ENCODE results near the gene FCRLA. TPM values are rescaled to one million over a fixed set of nuclear protein-coding genes. Genes with fewer than 3 reads are reported as not detected.
"Not testable (repeated sequence)": the region's sequence is repeated elsewhere in the genome, so short reads cannot be mapped to it uniquely, and the experiment has no call there.

The FCRLA gene
- total RNA-seq, 3 donors from 2014 or later, result 0.41 to 0.49 TPM; not detected in 1

DNA sequence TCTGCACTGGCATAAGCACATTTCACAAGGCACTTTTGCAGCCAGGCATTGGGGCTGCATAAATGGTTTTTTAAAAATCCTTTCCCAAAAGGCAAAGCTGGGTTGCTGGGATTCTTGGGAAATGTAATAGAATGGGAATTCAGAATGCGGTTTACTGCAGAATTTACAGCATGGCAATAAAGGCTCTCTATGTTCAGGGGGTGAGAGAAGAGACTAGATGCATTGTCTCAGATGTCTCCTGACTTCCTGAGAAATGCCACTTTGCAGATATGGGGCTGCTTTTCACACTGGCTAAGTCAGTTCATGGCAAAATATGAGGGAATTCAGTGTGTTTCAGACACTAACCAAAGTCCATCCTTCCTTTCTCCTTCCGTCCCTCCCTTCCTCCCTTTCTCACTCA is 30.6 kb upstream of the FCRLA start:
- Histone ChIP-seq H3K36me3 (ENCODE audit: low read depth) (no peaks in the 10 kb centered on the region), H3K4me1 (ENCODE audit: low read depth) (no peaks in the 10 kb centered on the region), H3K9me3 (no peaks in the 10 kb centered on the region), H3K4me3 (no peak overlapping the region)
- DNase-seq (no peak), ATAC-seq (no peak)
- TF ChIP-seq, protein P1, sequence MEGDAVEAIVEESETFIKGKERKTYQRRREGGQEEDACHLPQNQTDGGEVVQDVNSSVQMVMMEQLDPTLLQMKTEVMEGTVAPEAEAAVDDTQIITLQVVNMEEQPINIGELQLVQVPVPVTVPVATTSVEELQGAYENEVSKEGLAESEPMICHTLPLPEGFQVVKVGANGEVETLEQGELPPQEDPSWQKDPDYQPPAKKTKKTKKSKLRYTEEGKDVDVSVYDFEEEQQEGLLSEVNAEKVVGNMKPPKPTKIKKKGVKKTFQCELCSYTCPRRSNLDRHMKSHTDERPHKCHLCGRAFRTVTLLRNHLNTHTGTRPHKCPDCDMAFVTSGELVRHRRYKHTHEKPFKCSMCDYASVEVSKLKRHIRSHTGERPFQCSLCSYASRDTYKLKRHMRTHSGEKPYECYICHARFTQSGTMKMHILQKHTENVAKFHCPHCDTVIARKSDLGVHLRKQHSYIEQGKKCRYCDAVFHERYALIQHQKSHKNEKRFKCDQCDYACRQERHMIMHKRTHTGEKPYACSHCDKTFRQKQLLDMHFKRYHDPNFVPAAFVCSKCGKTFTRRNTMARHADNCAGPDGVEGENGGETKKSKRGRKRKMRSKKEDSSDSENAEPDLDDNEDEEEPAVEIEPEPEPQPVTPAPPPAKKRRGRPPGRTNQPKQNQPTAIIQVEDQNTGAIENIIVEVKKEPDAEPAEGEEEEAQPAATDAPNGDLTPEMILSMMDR (IDR thresholded peaks at IDR 0.05), result no peak
- intact Hi-C loops (cut with DNase I, micrococcal nuclease), result no loop called here

DNA sequence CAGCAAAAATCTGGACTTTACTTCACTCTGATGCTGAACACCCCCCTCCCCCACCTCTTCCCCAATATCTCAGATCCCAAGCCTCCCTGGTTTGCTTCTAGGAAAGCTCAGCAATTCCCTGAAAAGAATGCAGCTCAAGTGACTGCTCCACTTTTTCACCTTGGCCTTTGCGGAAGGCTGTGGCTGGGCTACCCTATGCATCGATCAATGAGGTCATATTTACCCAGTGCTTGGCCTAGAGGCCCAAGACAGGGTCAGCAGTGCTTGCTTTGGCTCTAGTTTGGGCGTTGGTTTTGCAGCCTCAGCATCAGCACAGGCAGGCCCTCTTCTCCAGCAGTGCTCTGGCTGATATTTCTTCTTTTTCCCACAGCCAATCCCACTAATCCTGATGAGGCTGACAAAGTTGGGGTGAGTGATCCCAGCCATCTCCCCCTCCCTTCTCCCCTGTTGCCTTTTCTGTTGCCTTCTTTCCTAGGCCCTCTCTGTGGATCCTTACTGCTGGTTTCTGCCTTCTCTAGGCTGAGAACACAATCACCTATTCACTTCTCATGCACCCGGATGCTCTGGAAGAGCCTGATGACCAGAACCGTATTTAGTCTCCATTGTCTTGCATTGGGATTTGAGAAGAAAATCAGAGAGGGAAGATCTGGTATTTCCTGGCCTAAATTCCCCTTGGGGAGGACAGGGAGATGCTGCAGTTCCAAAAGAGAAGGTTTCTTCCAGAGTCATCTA is 29.9 kb upstream of the FCRLA start:
- Histone ChIP-seq H3K9me3 (no peaks in the 10 kb centered on the region), H3K4me3 (no peak overlapping the region), H3K36me3 (ENCODE audit: low read depth) (no peaks in the 10 kb centered on the region), H3K4me1 (ENCODE audit: low read depth) (no peaks in the 10 kb centered on the region)
- DNase-seq, result no peak
- intact Hi-C loops (cut with DNase I, micrococcal nuclease), result no loop called here
- TF ChIP-seq, protein P1 (IDR thresholded peaks at IDR 0.05), result no peak
- ATAC-seq, result no peak

DNA sequence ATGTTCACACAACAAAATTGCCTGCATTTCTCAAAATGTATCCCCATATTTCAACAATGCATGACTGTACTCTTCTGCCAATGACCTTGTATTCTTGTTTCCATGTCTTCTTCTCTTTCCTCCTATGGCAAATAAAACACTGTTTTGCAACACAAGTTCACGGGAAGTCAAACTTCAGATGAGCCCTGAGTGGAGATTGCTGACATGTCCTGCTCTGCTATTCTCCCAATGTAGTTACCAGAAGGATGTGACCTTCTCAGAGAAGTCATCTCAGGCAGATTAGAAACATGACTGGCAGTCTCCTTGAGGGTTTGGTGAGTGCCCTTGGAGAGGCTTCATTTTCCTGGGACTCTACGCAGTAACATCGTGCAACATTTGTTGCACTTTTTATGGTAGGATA is 28.5 kb upstream of the FCRLA start:
- intact Hi-C loops (cut with DNase I, micrococcal nuclease), result no loop called here
- H3K9me3 ChIP-seq, result no peaks in the 10 kb centered on the region
- DNase-seq, result no peak
- no peak overlapping the region for H3K4me3 ChIP-seq
- no peaks in the 10 kb centered on the region for H3K36me3 ChIP-seq (ENCODE audit: low read depth)
- ATAC-seq, result no peak
- no peaks in the 10 kb centered on the region for H3K4me1 ChIP-seq (ENCODE audit: low read depth)
- TF ChIP-seq, protein P1 (IDR thresholded peaks at IDR 0.05), result no peak

DNA sequence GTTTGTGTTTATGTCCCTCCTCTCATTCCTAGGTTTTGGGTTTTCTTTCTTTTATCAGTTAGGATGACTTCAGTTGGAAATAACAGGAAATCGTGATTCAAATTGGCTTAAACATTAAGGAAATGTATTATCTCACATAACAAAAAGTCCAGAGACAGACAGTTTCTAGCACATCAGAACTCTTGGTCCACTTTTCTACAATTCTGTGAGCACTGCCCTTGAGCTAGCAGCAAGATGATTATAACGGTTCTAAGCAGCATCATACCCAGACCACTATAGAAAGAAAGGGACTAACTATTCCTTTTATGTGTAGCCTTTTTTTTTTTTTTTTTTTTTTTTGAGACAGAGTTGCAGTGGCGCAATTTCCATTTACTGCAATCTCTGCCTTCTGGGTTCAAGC is 25.1 kb upstream of the FCRLA start:
- no peaks in the 10 kb centered on the region for H3K36me3 ChIP-seq (ENCODE audit: low read depth)
- TF ChIP-seq, protein P1 (IDR thresholded peaks at IDR 0.05), result no peak
- intact Hi-C loops (cut with DNase I, micrococcal nuclease), result no loop called here
- no peaks in the 10 kb centered on the region for H3K4me1 ChIP-seq (ENCODE audit: low read depth)
- ATAC-seq (no peak), DNase-seq (no peak)
- no peaks in the 10 kb centered on the region for H3K9me3 ChIP-seq
- no peak overlapping the region for H3K4me3 ChIP-seq

DNA sequence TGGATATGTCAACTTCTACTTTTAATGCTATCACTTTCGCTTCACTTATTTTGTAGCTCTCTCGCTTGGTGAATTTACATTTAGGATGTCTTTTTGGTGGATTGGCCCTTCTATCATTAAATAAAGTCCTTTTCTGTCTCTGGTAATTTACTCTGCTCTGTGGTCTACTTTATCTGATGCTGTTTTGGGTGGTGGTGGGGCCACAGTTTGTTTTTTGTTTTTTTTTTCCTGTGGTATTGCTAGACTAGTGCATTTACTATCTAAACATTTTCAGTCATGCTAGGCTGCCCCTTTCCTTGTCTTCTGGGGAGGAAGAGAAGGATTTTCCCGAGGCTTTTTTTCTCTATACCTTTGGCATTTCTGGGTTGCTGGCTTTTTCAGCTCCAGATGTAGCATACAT is 18.1 kb upstream of the FCRLA start:
- ATAC-seq (no peak), DNase-seq (no peak)
- intact Hi-C loops (cut with DNase I, micrococcal nuclease), result no loop called here
- Histone ChIP-seq H3K9me3 (no peaks in the 10 kb centered on the region), H3K36me3 (ENCODE audit: low read depth) (no peaks in the 10 kb centered on the region), H3K4me3 (no peak overlapping the region), H3K4me1 (ENCODE audit: low read depth) (no peaks in the 10 kb centered on the region)
- TF ChIP-seq, protein P1 (IDR thresholded peaks at IDR 0.05), result no peak

DNA sequence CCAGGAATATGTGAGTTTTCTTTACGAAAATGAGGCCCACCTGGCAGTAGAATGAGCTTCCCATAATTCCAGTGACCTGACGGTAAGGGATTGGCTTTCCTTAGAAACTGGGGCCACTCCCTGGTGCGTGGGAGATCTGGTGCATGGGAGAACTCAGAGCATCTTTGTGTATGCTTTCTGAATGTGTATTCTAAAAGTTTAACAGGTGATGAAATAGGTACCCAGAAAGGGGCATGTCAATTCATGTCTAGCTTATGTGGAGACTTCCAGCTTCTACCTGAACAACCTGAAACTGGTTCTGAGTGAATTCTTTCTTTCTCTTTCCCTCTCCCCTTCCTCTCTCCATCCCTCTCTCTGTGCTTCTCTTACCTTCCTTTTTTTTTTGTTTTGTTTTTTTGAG is 15.2 kb upstream of the FCRLA start:
- TF ChIP-seq, protein P1 (IDR thresholded peaks at IDR 0.05), result no peak

DNA sequence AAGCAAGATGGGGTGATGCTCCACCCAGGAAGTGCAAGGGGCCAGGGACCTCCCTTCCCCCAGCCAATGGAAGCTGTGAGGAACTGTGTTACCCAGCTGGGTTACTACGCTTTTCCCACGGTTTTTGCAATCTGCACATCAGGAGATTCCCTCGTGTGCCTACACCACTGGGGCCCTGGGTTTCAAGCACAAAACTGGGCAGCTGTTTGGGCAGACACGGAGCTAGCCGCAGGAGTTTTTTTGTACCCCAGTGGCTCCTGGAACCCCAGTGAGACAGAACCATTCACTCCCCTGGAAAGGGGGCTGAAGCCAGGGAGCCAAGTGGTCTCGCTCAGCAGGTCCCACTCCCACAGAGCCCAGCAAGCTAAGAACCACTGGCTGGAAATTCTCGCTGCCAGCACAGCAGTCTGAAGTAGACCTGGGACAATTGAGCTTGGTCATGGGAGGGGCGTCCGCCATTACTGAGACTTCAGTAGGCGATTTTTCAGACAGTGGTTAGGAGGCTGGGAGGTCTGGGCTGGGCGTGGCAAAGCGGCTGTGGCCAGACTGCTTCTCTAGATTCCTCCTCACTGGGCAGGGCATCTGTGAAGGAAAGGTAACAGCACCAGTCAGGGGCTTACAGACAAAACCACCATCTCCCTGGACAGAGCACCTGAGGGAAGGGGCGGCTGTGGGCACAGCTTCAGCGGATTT is 13.9 kb upstream of the FCRLA start:
- H3K9me3 ChIP-seq; DNase-seq; H3K4me3 ChIP-seq; ATAC-seq; H3K36me3 ChIP-seq (ENCODE audit: low read depth); H3K4me1 ChIP-seq (ENCODE audit: low read depth); intact Hi-C loops (cut with DNase I, micrococcal nuclease): not testable (repeated sequence)

More for the DNA sequence above, 15.2 kb upstream of the FCRLA start:
- intact Hi-C loops (cut with DNase I, micrococcal nuclease), result no loop called here
- no peaks in the 10 kb centered on the region for H3K9me3 ChIP-seq
- no peak overlapping the region for H3K4me3 ChIP-seq
- DNase-seq (no peak), ATAC-seq (no peak)
- H3K4me1 ChIP-seq (ENCODE audit: low read depth), result no peaks in the 10 kb centered on the region
- no peaks in the 10 kb centered on the region for H3K36me3 ChIP-seq (ENCODE audit: low read depth)

DNA sequence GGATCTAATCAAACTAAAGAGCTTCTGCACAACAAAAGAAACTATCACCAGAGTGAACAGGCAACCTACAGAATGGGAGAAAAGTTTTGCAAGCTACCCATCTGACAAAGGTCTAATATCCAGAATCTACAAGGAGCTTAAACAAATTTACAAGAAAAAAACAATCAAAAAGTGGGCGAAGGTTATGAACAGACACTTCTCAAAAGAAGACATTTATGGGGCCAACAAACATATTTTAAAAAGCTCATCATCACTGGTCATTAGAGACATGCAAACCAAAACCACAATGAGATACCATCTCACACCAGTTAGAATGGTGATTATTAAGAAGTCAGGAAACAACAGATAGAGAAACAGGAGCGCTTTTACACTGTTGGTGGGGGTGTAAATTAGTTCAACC is 8.7 kb upstream of the FCRLA start:
- ATAC-seq; H3K4me1 ChIP-seq (ENCODE audit: low read depth); H3K4me3 ChIP-seq; DNase-seq; H3K36me3 ChIP-seq (ENCODE audit: low read depth); intact Hi-C loops (cut with DNase I, micrococcal nuclease); H3K9me3 ChIP-seq: not testable (repeated sequence)

Data from mucosa of descending colon (tissue), 3 donors.